ENCODE results near the gene RAD1.

RAD1 gene

DNA sequence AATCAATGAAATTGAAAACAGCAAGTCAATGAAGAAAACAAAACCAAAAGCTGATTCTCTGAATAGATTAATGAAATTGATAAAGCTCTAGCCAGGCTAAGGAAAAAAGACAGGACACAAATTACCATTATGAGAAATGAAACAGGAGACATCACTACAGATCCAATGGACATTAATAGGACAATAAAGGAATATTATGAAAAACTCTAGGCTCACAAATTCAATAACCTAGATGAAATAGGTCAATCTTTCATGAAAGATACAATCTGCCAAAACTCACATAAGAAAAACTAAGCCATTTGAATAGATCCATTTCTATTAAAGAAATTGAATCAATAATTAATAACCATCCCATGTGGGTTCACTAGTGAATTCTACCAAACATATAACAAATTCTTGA is 39.0 kb downstream of the RAD1 start:
- in situ Hi-C loops (cut with HindIII; ENCODE audit: low pct_ligation_motif_present, low pct_unique_long_range_greater_than_20kb, low sequenced_read_pairs): no loop called here
- DNase-seq: no peak

- no peak for DNase-seq
- in situ Hi-C loops (cut with HindIII; ENCODE audit: low pct_ligation_motif_present, low pct_unique_long_range_greater_than_20kb, low sequenced_read_pairs): no loop called here
These were observed 44.9 kb downstream of the RAD1 start for GRCh38 chr5:34870382-34870781.

DNA sequence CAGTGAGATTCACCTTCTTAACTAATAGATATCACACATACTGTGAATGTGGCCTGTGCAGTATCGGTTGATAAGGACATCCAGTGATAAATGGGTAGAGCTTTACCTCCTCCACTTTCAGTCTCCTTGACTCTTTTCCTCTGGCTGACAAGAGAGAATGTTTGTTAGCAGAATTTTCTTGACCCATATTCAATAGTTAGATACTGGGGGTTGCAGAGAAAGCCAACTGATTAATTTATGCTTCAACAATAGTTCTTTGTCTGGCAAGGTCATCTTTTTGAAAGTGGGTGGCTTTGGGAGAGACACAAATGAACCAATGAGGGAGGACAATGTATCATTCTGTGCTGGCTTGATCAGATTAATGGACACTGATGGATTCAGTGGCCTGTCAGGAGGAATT is 46.0 kb downstream of the RAD1 start:
- no peak for DNase-seq
- in situ Hi-C loops (cut with HindIII; ENCODE audit: low pct_ligation_motif_present, low pct_unique_long_range_greater_than_20kb, low sequenced_read_pairs): no loop called here

DNA sequence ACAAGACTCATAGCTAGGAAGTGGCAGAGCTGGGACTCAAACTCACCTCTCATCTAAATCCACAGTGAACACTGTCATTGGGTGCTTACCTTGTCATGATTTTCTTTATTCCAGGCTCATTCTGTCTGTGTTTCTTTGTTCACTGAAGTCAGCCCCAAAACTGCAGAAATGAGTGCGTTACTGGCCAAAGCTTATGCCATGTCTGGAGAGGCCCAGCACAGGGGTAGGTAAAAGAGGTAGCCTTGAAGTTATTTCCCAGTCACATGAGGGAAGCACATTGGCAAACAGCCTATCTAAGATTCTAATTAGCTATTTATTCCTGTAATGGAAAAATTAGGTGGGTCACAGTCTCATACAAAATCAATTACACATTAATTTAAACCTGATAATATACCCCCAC is 46.5 kb downstream of the RAD1 start:
- in situ Hi-C loops (cut with HindIII; ENCODE audit: low pct_ligation_motif_present, low pct_unique_long_range_greater_than_20kb, low sequenced_read_pairs): no loop called here
- no peak for DNase-seq

- in situ Hi-C loops (cut with HindIII; ENCODE audit: low pct_ligation_motif_present, low pct_unique_long_range_greater_than_20kb, low sequenced_read_pairs): no loop called here
- DNase-seq: no peak
These were observed 47.6 kb downstream of the RAD1 start for GRCh38 chr5:34867660-34868059.

GRCh38 chr5:34866989-34867471 is 48.3 kb downstream of the RAD1 start:
- in situ Hi-C loops (cut with HindIII; ENCODE audit: low pct_ligation_motif_present, low pct_unique_long_range_greater_than_20kb, low sequenced_read_pairs): no loop called here

GRCh38 chr5:34865091-34865490 is 50.2 kb downstream of the RAD1 start:
- in situ Hi-C loops (cut with HindIII; ENCODE audit: low pct_ligation_motif_present, low pct_unique_long_range_greater_than_20kb, low sequenced_read_pairs): no loop called here
- DNase-seq: no peak

More at GRCh38 chr5:34866989-34867471, 48.3 kb downstream of the RAD1 start:
- no peak for DNase-seq

- DNase-seq: no peak
- in situ Hi-C loops (cut with HindIII; ENCODE audit: low pct_ligation_motif_present, low pct_unique_long_range_greater_than_20kb, low sequenced_read_pairs): no loop called here
These were observed 51.4 kb downstream of the RAD1 start for GRCh38 chr5:34863946-34864345.

DNA sequence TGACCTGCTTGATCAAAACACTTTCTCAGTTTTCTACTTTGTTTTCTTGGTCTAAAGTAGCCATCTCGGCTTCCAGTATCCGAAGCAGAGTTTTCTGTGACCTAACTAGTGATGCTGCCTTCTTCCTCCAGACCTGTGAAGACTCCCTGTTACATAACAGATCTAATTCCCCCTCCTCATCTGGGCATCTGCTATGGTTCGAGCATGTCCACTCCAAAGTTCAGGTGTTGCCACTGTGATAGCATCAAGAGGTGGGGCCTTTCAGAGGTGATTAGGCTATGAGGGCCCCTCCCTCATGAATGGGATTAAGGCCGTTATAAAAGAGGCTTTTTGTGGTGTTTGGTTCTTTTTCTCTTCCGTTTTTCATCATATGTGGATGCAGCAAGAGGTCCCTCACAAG is 56.1 kb downstream of the RAD1 start:
- in situ Hi-C loops (cut with HindIII; ENCODE audit: low pct_ligation_motif_present, low pct_unique_long_range_greater_than_20kb, low sequenced_read_pairs): no loop called here
- DNase-seq: no peak

DNA sequence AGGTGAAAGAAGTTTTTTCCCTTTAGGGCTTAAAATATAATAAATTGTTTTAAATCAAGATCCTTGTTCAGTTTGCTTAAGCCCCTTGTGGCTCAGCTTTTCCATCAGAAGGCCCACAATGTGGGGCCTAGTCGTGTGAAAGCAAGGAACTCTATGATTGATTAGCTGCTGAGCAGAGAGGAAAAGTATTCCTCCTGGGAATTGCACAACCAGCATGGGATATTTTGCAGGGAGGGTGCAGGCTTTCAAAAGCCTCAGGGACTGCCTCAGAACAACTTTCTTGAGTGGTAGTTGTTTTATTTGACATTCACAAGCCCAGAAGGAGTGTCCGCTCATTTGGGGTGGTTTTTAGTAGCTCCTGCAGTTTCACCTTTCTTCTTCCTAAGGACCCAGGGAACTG is 56.5 kb downstream of the RAD1 start:
- in situ Hi-C loops (cut with HindIII; ENCODE audit: low pct_ligation_motif_present, low pct_unique_long_range_greater_than_20kb, low sequenced_read_pairs): no loop called here
- DNase-seq: no peak

DNA sequence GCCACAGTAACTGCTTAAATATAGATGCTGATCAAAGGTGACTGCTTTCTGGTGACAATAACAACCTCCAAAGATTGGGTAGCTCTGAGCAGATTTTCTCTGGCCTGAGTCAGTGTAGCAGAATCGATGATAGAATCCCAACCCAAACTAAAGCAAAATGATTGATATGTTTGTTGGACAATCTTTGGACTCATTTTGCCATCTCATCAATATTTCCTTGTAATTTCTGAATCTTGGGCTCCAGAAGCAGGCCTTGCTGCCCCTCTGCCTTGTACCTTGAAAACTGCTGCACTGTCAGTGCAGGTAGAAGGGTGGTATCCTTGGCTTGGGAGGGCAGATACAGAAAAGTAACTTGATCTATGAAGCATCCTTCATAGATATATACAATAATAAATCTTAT is 57.4 kb downstream of the RAD1 start:
- in situ Hi-C loops (cut with HindIII; ENCODE audit: low pct_ligation_motif_present, low pct_unique_long_range_greater_than_20kb, low sequenced_read_pairs): no loop called here
- DNase-seq: no peak

- in situ Hi-C loops (cut with HindIII; ENCODE audit: low pct_ligation_motif_present, low pct_unique_long_range_greater_than_20kb, low sequenced_read_pairs): no loop called here
- DNase-seq: no peak
These were observed 58.1 kb downstream of the RAD1 start for GRCh38 chr5:34857161-34857560.
